ENCODE data around the gene KCNQ1.

Gene KCNQ1

DNA sequence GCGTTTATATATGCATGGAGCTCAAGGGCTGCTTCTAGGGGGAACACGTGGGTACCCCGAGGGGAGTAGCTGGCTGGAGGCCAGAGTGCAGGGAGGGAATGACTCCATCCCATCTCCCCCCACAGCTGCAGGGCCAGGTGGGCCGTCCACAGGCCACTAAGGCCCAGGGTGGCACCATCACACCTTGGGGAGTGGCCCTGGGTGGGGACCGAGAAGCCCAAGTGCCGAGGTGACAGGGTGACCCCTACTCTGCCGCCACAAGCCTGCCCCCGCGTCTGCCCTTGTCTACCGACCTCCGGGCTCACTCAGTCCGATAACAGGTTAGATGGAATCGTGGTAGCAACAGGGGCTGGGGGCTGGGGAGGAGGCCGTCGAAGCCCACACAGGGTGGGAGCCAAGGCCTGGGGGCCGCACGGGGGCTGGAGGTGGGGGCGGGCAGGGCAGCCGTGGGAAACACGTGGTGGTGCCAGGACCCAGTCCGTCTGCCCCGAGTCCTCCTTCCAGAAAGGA is 129.3 kb downstream of the KCNQ1 start:
- no peak for DNase-seq

DNA sequence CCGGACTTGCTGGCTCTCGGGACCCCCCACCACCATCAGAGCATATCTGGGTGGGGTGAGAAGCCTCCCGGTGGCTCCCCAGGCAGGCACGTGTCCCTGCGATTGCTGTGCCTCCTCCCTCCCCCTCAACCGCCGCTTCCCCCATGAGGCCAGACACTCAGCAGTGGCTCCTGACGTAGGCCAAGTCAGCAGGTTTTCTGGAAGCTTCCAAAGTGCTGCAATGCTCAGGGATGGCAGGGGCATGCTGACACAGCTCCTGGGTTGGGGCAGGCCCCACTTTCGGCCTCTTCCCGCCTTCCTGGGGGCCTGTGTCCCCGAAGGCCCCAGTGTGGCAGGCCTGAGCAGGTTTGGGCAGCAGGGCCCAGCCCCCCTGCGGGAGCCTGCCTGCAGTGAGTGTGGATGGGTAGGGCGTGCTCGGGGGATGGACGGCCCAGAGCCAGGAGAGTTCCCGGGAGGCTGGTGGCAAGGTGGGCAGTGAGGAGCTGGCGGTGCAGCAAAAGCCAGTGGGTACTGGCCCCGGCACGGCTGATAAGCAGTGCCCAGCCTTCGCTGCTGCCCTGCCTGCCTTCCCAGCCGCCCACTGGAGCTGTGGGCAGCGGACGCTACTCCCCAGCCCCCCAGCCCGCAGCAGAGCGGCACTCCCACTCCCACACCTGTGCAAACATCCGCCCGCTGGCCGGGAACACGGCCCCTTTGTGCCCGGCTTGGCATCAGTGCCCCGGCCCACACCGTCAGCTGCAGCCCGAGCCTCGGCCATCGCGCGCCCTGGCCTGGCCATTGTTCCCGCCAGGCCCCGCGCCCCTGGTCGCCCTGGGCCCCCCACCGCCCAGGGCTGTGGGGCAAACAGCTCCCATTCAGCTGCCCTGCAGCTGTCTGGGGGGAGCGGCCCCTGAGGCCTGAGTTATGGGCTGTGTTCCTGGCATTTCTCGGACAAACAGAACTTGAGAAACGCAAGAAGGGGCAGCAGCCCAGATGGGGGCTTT is 130.0 kb downstream of the KCNQ1 start:
- DNase-seq: no peak

DNA sequence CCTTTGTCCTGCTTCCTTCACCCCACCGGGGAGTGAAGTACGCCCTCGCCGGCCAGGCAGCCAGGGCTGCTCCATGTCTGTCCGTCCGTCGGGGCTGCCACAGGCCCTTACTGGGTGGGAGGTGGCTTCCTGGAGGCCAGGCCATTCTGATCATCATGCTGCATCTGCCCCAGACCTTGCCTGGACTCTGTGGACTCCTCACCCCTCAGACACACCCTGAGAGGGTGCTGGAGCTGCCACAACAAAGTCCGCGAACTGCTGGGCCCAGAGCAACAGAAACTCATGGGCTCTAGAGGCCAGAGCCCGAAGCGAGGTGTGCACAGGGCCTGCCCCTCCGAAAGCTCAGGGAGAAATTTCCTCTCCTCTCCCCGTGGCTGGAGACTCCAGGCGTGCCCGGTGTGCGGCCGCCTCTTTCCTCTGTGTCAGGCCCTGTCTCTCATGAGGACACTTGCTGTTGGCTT is 130.8 kb downstream of the KCNQ1 start:
- no peak for DNase-seq

DNA sequence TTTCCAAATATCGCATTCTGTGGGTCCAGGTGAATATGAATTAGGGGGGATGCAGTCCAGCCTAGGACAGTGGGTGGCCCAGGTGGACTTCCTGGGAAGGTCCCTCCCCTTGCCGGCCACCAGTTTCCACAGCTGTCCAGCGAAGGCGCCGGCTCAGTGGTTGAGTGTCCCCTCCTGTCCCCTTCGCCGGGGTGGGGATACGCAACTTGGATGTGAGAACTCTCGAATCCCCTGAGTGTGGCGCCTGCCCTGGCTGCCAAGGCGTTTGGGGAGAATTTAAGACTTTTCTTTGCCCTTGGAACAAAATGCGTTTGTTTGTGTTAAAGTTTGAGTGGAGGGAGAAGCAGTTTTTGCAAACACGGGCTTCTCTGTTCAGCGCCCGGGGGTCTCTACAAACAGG is 131.3 kb downstream of the KCNQ1 start:
- DNase-seq: no peak

DNA sequence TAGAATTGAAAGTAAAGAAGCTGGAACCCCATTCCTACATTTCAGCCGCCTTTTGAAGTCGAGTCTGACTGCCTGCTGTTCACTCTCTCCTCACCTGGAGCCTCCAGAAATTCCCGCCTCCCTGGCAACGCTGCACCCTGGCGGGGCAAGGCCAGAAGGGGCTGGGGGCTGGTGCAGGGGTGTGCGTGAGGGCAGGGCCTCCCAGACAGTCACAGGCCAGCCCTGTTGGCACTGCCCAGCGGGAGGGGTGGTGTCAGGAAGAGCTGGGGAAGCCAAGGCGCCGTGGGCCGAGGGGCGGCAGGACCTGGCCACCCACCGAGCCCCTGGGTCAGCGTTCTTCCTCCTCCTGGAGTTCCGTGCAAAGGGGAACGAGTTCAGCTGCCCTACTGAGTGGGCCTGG is 131.7 kb downstream of the KCNQ1 start:
- DNase-seq: no peak

DNA sequence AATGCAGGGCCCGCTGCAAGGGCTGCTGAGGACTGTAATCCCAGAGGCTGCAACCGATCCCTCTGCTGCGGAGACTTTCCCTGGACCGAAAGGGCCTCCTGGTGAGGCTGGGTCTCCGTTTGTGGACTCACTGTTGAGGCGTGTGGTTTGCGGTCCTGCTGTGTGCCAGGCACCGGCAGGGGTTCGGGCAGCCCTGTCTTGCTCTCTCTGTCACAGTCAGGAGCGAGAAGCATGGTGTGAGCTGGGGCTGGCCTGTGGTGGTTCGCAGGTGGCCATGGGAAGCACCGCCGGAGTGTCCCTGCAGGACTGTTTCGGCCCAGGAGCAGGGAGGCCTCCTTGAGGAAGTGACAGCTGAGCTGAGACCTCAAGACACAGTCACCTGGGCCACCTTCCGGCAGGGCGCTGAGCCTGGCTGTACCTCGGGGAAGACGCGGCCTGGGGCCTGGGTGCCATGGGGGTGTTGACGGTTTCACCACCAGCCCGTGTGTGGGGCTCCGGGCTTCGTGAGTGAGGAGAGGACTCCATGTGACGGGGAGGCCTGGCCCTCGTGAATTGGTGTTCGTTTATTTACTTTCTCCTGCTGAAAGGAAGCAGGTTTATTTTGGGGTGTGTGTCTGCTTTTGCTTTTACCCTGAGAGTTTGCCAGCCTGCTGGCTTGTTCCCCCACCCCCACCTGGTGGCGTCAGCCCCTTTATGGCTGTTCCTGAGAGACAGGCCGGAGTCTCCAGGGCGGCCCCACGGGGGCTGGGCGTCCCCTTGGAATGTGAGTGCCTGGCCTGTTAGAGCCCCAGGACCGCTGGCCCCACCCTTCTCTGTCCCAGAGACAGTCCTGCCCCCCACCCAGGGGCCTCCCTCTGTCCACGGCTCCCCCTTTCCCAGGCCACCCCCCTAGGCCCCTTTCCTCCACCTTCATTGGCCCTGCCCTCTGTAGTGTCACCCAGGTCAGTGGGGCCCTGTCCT is 132.5 kb downstream of the KCNQ1 start:
- no peak for DNase-seq

DNA sequence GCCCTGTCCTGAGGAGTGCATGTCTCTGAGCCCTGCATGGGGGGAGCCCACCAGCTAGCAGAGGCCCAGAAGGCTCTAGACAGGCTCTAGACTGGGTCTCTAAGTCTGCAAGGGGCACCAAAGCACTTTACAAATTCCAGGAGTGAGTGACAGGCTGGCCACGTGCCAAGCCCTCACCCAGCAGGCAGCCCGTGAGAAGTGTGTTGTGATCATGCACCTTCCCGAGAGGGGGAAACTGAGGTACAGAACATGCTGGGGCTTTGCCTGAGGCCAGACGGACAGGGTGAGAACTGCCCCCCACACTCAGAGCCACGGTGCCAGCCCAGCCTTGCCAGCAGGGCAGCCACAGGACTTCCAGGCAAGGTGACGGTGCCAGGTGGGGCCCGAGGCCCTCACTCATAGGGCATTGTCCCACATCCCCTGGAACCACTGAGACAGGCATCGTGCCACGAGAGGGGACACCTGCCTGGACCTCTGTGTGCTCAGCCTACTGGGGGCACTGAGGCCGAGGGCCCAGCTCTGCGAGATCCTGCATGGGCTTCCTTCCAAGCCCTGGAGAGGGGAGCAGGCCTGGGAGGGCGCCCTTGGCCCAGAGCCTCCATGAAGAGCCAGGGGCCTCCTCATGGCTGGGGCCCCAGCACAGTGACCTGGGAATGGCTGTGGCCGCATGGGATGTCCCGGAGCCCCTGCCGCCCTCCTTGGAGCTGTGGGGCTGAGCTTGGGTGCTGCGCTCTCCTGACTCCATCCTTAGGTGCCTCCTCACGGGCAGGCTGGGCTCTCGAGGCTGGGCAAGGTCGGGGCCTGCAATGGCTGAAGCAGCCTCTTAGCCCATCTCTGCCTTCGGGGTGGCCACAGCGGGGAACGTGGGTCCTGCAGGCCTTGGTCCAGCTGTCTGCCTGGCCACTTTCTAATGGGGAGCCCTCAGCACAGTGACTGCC is 133.5 kb downstream of the KCNQ1 start:
- DNase-seq: no peak

DNA sequence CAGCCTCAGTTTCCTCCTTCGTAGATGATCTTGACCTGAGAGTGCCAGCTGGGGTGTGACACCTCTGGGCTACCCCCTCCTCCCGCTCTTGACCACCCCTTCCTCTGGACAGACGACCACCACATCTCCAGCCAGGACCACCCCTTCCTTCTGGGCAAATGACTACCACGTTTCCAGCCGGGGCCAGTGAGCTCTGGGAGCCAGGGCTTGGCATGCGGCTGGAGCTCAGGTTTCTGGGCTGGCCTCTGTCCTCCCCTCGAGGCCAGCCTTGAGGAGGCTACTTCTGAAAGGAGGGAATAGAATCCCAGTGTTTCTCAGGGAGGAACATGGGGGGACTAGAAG is 134.1 kb downstream of the KCNQ1 start:
- no peak for DNase-seq

DNA sequence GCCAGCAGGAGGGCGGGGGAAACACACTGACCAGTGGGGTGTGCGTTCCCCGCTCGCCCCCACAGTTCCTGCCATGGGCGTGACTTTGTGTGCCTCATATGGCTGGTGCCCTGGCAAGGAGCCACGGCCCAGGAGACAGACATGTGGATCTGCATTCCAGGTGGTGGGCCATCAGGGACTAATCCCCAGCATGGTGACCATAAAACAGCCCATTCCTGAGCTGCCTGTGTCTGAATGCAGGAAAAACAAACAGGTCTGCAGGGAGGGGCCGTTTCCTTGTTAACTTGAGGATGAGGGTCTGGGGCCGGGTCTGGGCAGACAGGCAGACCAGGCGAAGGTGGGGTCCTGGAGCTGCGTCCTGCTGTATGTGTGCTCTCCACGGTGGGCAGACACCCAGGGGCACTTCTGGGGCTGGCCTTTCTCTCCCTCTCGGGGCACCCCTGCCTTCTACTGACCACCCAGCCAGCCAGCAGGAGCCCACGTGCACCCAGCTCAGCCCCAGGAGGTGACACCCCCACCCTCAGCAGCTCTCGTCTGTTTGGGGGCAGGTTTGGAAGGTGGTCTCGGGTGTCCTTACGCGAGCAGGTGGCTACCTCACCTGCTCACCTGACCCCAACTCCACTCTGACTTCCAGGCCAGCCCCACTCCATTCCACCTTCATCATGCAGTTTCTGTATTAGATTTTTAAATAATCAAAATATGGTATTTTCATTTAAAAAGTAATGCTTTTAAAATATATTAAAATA is 134.7 kb downstream of the KCNQ1 start:
- DNase-seq: no peak

DNA sequence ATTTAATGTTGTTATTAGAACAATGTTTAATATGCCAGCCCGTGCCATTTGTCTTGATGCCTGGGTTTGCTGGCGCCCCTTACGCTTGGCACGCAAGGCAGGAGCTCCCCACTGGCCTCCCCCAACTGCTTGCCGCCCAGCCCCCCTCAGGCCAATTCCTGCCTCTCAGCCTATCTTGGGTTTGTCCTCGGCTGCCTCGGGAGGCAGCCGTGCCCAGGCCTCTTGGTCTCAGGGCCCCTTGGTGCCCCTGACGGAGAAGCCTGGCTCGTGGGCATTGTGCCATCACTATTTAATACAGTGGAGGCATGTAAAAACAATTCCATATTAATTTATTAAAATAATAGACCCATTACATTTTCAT is 135.2 kb downstream of the KCNQ1 start:
- no peak for DNase-seq

DNA sequence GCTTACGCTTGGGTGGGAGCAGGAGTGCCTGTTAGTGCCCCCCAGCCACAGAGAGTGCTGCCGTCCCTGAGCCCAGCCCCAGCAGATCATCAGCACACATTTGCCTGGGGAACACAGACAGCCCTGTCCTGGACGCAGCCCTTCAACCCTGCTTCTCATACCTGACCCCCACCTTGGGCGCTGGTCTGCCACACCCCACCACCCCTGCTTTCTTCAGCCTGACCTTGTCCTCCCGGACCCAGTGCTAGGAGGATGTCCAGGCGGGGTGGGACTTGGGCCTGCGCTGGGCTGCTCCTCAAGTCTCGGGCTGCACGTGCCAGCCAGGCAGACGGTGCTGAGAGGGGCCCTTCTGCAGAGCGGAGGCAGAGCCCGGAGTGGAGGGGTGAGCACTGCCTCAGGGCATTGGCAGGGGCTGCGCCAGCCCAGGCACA is 135.8 kb downstream of the KCNQ1 start:
- DNase-seq: no peak

DNA sequence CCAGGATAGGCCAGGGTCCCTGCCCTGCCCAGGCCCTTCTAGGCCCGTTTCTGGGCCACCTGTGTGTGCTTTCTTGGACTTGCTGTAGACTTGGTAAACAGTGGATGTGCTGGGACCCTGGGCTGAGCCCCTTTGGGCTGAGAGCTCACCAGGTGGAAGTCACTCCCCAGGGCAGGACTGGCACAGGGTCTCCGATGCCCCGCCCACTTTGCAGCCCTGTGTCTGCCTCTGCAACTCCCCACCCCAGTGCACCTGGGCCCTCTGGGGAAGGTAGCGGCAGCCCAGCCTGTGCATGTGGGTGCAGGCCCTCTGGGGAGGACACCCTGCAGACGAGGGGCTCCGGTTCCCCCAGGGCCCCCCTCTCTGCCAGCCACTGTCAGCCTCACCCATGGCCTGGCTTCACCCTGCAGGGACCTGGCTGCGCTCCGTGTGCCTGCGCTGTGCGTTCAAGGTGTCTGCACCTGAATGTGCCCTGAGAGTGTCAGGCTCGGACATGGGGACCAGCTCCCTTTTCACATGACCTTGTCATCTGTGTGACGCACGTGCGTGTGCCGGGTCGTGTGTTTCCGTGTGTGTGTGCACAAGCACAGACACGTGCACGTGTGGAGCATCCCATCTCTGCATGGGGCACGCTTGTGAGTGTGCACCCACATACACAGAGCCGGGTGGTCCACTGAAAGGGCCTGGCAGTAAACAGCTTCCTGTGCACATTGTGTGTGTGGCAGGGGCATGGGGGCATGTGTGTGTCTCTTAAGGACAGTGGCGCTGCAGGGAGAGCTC is 136.5 kb downstream of the KCNQ1 start:
- DNase-seq: no peak

DNA sequence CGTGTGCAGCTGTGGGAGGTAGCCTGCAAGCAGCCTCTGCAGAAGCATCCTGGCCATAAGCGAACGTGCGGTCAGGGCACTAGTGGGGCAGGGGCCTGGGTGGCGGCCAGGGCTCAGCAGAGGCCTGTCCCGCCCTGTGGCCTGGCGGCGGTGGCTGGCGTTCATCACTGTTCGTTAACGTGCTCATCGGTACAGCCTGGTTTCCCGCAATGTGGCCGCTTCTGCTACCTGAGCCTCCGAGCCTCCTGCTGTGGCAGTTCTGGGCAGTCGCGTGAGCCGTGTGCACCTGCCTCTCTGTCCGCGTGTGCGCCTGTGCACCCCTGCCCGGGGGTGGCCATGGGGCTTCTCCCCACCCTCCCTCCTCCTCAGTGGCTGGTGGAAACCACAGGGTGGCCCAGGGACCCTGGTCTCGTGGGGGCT is 137.1 kb downstream of the KCNQ1 start:
- no peak for DNase-seq

DNA sequence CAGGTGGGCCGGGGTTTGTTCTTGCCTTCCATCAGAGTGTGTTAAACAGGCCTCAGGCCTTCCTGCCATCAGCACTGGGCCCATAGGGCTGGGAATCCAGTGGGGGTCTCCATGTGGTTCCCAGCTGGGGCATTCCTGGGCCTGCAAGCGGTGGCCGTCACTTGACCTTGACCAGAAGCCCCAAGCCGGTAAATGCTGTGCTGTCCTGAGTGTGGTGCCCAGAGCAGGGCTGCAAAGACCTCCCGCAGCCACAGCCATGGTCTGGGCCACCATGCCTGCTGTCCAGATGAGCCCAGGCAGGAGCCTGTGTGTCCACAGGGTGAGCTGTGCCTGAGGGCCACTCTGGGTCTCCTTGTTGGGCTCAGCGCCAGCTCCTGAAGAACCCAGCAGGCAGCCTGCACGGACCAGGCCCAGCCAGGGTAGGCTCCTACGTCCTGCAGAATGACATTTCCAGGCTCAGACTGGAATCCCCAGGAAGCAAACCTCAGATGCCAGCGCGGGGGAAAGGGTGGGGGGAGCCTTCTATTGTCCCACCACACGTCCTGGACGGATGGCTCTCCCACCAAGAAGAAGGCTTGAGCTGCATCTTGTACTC is 137.6 kb downstream of the KCNQ1 start:
- no peak for DNase-seq

DNA sequence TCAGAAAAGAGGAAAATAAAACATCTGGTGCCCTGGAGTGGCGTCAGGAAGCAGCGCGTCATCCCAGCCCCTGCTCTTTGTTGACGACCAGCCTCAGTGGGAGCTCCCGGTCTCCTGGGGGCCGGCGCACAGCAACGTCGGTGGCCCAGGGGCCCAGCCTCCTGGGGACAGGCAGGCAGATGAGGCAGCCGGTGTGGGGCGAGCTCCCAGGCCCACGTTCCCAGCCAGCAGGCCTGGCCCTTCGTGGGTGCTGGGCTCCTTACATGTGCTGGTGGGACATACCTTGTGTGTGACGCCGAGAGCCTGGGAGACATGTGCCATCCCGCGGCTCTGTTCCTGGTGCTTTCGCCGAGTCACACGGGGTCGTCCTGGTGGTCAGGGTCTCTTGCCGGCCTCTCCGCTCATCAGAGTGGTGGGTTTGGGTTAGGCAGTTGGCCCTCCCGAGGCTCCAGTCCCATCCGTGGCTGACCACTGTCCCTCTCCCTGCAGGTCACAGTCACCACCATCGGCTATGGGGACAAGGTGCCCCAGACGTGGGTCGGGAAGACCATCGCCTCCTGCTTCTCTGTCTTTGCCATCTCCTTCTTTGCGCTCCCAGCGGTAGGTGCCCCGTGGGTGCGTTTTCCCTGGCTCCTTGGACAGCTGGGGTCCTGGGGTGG is 138.3 kb downstream of the KCNQ1 start:
- DNase-seq: no peak

DNA sequence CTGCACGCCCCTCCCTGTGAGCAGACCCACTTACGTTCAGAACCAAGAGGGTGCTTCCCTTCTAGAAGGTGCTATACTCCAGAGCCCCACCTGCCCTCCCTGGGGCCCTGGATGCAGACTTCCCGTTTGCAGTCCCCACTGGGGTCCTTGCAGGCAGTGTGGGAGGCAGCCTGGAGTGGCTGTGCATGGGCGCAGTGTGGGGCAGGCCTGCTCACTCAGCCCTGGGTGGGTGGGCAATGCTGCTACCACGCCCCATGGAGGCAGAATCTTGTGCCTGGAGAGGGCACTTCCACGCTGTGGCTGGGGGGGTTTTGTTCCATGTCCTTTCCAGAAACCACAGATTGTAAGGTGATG is 138.8 kb downstream of the KCNQ1 start:
- DNase-seq: no peak

DNA sequence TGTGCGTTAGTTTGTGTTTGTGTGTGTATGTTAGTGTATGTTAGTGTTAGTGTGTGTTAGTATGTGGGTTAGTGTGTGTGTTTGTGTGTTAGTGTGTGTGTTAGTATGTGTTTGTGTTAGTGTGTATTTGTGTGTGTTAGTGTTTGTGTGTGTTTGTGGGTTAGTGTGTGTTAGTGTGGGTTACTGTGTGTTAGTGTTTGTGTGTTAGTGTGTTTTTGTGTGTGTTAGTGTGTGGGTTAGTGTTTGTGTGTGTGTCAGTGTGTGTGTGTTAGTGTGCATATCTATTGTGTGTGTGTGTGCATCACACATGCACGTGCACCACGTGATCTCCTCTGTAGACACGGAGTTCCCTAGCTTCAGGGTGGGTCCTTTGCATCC is 139.6 kb downstream of the KCNQ1 start:
- DNase-seq: no peak

DNA sequence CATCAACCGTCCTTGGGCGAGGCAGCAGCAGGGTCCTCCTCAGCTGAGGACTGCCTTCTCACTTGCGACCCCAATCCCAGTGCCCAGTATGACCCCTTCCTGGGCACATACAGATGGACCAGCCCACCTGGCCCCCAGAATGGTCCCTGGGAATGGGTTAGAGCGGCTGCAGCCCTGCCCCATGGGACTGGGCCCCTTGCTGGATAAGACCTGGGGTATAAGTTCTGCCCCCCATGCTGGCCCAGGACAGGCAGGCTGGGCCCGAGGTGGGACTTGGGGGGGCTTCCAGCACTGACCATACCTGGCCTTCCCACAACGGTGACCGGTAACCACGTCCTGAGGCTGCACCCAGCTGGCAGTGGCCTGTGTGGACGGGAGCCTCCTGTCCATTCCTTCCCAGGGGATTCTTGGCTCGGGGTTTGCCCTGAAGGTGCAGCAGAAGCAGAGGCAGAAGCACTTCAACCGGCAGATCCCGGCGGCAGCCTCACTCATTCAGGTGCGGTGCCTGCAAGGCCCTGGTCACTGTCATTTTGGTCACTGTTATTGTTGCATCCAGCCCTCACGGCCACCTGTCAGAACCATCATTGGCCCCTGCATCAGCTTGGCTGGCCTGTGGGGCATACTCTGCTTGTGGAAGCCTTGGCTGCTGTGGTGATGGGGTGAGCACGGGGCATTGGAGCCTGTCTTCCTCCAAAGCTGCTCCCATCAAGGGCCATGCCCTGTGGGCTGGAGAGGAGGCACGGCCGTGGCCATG is 140.2 kb downstream of the KCNQ1 start:
- DNase-seq: no peak

DNA sequence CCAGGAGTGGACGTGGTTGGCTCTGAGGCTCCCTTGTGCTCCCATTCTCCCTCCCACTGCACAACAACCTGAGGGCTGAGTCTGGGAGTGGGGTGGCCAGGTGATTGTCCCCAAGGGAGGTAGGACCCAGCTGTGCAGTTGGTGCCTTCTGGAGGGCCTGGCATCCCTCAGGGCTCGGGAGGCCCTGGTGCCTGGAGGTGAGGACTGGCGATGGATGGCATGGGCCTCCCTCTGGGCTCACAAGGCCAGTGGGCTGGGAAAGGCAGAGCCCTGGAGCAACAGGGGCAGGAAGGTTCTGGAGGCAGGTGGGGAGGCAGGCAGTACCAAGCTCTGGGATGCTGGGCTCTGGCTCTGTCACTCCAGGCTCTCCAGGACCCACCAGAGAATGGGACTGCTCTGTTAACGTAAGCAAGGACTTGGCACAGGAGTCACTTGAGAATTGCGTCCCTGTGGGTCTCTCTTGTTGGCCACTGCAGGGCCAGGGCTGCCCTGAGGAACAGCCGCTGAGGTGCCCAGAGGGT is 140.8 kb downstream of the KCNQ1 start:
- DNase-seq: no peak
